ENCODE measurements around the gene PEX19.

Gene PEX19

GRCh38 chr1:160277330-160277729, 7.6 kb downstream of the PEX19 start:
- no peak for DNase-seq

- DNase-seq = no peak
Observed at GRCh38 chr1:160271025-160271424, 13.9 kb downstream of the PEX19 start.

GRCh38 chr1:160267284-160267991, 17.5 kb downstream of the PEX19 start:
- DNase-seq = no peak

GRCh38 chr1:160264795-160265307, 20.1 kb downstream of the PEX19 start:
- DNase-seq = no peak

- DNase-seq = peak; percentile 98 to 99
Observed at GRCh38 chr1:160261893-160262794, 22.8 kb downstream of the PEX19 start, which contains the start of gene DCAF8. TSS of gene DCAF8 (minus strand) at chr1:160262549. CDS start at chr1:160244008, 18,541 bp downstream.

GRCh38 chr1:160261556-160261892, 23.4 kb downstream of the PEX19 start:
- DNase-seq = peak; percentile 80 to 87

GRCh38 chr1:160260406-160261382, 24.2 kb downstream of the PEX19 start:
- peak in 1 of 2 donors; percentile 9 for DNase-seq

GRCh38 chr1:160258177-160258798, 26.6 kb downstream of the PEX19 start:
- DNase-seq = no peak

- DNase-seq = no peak
Observed at GRCh38 chr1:160257411-160258015, 27.4 kb downstream of the PEX19 start.

- no peak for DNase-seq
Observed at GRCh38 chr1:160256396-160257046, 28.4 kb downstream of the PEX19 start.

- no peak for DNase-seq
Observed at GRCh38 chr1:160255781-160256300, 29.1 kb downstream of the PEX19 start.

- peak; percentile 71 to 74 for DNase-seq
Observed at GRCh38 chr1:160251687-160252526, 33.0 kb downstream of the PEX19 start.

- DNase-seq = no peak
Observed at GRCh38 chr1:160251011-160251410, 33.9 kb downstream of the PEX19 start.

GRCh38 chr1:160247053-160247452, 37.9 kb downstream of the PEX19 start:
- no peak for DNase-seq

GRCh38 chr1:160245434-160245833, 39.5 kb downstream of the PEX19 start:
- DNase-seq = no peak

- DNase-seq = no peak
Observed at GRCh38 chr1:160244209-160244608, 40.7 kb downstream of the PEX19 start.

GRCh38 chr1:160243767-160244166, 41.2 kb downstream of the PEX19 start:
- DNase-seq = no peak

GRCh38 chr1:160239582-160240299, 45.2 kb downstream of the PEX19 start:
- DNase-seq = no peak

GRCh38 chr1:160238408-160238807, 46.5 kb downstream of the PEX19 start:
- no peak for DNase-seq
